HG02870 (cell line): ENCODE measurements around the gene ATF6B.
"Not testable (repeated sequence)": the region's sequence is repeated elsewhere in the genome, so short reads cannot be mapped to it uniquely, and the experiment has no call there.

Source experiments
- ATAC-seq: cut with Tn5 transposase; IDR thresholded peaks from one replicate; pipeline ENCODE4 v1.9.1; 2021; ENCODE audit warnings: mild to moderate bottlenecking, moderate library complexity; ENCODE audit not compliant: unreplicated experiment

The ATF6B gene

GRCh38 chr6:32083812-32084768 lies 44.0 kb downstream of the ATF6B start:
- no peak for ATAC-seq

- no peak for ATAC-seq
Observed at GRCh38 chr6:32082935-32083334, 45.1 kb downstream of the ATF6B start.

GRCh38 chr6:32082478-32082877 lies 45.6 kb downstream of the ATF6B start:
- no peak for ATAC-seq

- ATAC-seq = no peak
Observed at GRCh38 chr6:32081168-32081990, 46.7 kb downstream of the ATF6B start.

- ATAC-seq = no peak
Observed at GRCh38 chr6:32079566-32080290, 48.3 kb downstream of the ATF6B start.

GRCh38 chr6:32076321-32076809 lies 51.7 kb downstream of the ATF6B start:
- no peak for ATAC-seq

GRCh38 chr6:32075781-32076180 lies 52.3 kb downstream of the ATF6B start:
- no peak for ATAC-seq

- no peak for ATAC-seq
Observed at GRCh38 chr6:32074996-32075532, 53.0 kb downstream of the ATF6B start.

- ATAC-seq = no peak
Observed at GRCh38 chr6:32073613-32074012, 54.4 kb downstream of the ATF6B start.

GRCh38 chr6:32073101-32073500 lies 54.9 kb downstream of the ATF6B start:
- ATAC-seq = no peak

GRCh38 chr6:32070814-32071543 lies 57.1 kb downstream of the ATF6B start:
- ATAC-seq = no peak

GRCh38 chr6:32069878-32070515 lies 58.0 kb downstream of the ATF6B start:
- ATAC-seq = no peak

- ATAC-seq = no peak
Observed at GRCh38 chr6:32069460-32069859, 58.6 kb downstream of the ATF6B start.

- ATAC-seq = no peak
Observed at GRCh38 chr6:32068867-32069266, 59.2 kb downstream of the ATF6B start.

GRCh38 chr6:32068315-32068714 lies 59.7 kb downstream of the ATF6B start:
- ATAC-seq = not testable (repeated sequence)

- not testable (repeated sequence) for ATAC-seq
Observed at GRCh38 chr6:32067521-32067920, 60.5 kb downstream of the ATF6B start.
